ENCODE data around the gene JARID2. TPM values are rescaled to one million over a fixed set of nuclear protein-coding genes. Genes with fewer than 3 reads are reported as not detected.

Gene JARID2
- total RNA-seq, 1 experiment from 2014 or later: 21.0 TPM

DNA sequence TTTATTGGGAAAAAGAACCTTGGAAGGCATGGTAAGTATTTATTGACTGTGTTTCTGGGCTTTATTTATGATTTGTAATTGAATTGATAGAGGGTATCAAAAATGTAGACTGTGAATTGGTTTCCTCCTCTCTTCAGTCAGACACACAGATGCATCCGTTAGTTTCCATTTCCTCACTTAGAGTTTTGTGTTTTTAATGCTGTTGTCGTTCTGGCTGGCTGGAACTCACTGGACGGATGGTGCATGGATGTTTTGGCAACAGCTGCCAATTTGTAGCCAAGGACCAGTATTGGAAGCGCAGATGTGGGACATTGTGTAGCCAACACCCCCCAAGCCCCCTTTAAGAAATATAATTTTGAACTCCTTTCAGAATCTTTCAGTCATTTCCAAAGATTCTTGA, 134.5 kb downstream of the JARID2 start:
- TF ChIP-seq, protein P1, sequence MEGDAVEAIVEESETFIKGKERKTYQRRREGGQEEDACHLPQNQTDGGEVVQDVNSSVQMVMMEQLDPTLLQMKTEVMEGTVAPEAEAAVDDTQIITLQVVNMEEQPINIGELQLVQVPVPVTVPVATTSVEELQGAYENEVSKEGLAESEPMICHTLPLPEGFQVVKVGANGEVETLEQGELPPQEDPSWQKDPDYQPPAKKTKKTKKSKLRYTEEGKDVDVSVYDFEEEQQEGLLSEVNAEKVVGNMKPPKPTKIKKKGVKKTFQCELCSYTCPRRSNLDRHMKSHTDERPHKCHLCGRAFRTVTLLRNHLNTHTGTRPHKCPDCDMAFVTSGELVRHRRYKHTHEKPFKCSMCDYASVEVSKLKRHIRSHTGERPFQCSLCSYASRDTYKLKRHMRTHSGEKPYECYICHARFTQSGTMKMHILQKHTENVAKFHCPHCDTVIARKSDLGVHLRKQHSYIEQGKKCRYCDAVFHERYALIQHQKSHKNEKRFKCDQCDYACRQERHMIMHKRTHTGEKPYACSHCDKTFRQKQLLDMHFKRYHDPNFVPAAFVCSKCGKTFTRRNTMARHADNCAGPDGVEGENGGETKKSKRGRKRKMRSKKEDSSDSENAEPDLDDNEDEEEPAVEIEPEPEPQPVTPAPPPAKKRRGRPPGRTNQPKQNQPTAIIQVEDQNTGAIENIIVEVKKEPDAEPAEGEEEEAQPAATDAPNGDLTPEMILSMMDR (IDR thresholded peaks at IDR 0.05; ENCODE audit: unreplicated experiment): no peak
- DNase-seq (ENCODE audit: unreplicated experiment): no peak
- POLR2A ChIA-PET: interaction anchor here (0.9 kb wide), 1 partner anchor 22 kb away, joined by 5 read pairs; no protein-coding TSS in a partner anchor
- Mint-ChIP-seq H3K27me3 (ENCODE audit: insufficient read depth, unreplicated experiment) (no peaks in the 10 kb centered on the region), H3K4me3 (ENCODE audit: unreplicated experiment) (no peak overlapping the region), H3K9me3 (ENCODE audit: unreplicated experiment) (no peaks in the 10 kb centered on the region), H3K36me3 (ENCODE audit: insufficient read depth, unreplicated experiment) (peaks cover 23% of the 10 kb centered on the region), H3K27ac (ENCODE audit: low read depth, unreplicated experiment) (no peak overlapping the region), H3K4me1 (ENCODE audit: insufficient read depth, unreplicated experiment) (peaks cover 24% of the 10 kb centered on the region)
- CTCF ChIA-PET: interaction anchor here (1.1 kb wide), 1 partner anchor 11 kb away, joined by 4 read pairs; no protein-coding TSS in a partner anchor
- no TSS peak for BruUV-seq (replicated peaks)
- intact Hi-C loops (cut with micrococcal nuclease): no loop called here

DNA sequence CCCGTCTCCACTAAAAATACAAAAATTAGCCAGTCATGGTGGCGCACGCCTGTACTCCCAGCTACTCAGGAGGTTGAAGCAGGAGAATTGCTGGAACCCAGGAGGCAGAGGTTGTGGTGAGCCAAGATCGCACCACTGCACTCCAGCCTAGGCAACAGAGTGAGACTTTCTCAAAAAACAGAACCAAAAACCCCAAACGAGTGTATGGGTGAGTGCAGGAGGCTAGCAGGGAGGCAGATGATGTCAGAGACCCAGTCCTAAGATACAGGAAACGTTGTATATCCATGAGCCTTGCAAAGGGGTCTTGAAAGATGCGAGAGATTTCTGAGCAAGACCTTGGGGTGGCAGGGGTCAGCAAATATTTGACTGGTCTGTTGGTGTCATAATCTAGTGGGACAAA, 136.2 kb downstream of the JARID2 start:
- H3K4me1 Mint-ChIP-seq (ENCODE audit: insufficient read depth, unreplicated experiment): peaks cover 20% of the 10 kb centered on the region
- H3K27me3 Mint-ChIP-seq (ENCODE audit: insufficient read depth, unreplicated experiment): no peaks in the 10 kb centered on the region
- intact Hi-C loops (cut with micrococcal nuclease): no loop called here
- ChIA-PET POLR2A (interaction anchor here (0.6 kb wide), 1 partner anchor 70 kb away, joined by 3 read pairs; no protein-coding TSS in a partner anchor), CTCF (interaction anchor here (0.6 kb wide), 1 partner anchor 52 kb away, joined by 3 read pairs; no protein-coding TSS in a partner anchor)
- DNase-seq (ENCODE audit: unreplicated experiment): no peak
- no peak overlapping the region for H3K4me3 Mint-ChIP-seq (ENCODE audit: unreplicated experiment)
- BruUV-seq (replicated peaks): no TSS peak
- TF ChIP-seq, protein P1 (IDR thresholded peaks at IDR 0.05; ENCODE audit: unreplicated experiment): no peak
- no peaks in the 10 kb centered on the region for H3K9me3 Mint-ChIP-seq (ENCODE audit: unreplicated experiment)
- H3K36me3 Mint-ChIP-seq (ENCODE audit: insufficient read depth, unreplicated experiment): peaks cover 23% of the 10 kb centered on the region
- H3K27ac Mint-ChIP-seq (ENCODE audit: low read depth, unreplicated experiment): no peak overlapping the region

GRCh38 chr6:15382712-15383111, 136.8 kb downstream of the JARID2 start:
- Mint-ChIP-seq H3K36me3 (ENCODE audit: insufficient read depth, unreplicated experiment) (peaks cover 19% of the 10 kb centered on the region), H3K27me3 (ENCODE audit: insufficient read depth, unreplicated experiment) (no peaks in the 10 kb centered on the region), H3K4me1 (ENCODE audit: insufficient read depth, unreplicated experiment) (peaks cover 26% of the 10 kb centered on the region), H3K4me3 (ENCODE audit: unreplicated experiment) (no peak overlapping the region), H3K27ac (ENCODE audit: low read depth, unreplicated experiment) (peak overlapping the region; percentile 1), H3K9me3 (ENCODE audit: unreplicated experiment) (no peaks in the 10 kb centered on the region)
- DNase-seq (ENCODE audit: unreplicated experiment): no peak
- ChIA-PET CTCF (no interaction called here), POLR2A (interaction anchor here (0.6 to 1.2 kb wide), 4 partner anchors 10 to 413 kb away, joined by 3 to 4 read pairs (median 4); no protein-coding TSS in a partner anchor)
- intact Hi-C loops (cut with micrococcal nuclease): no loop called here
- no TSS peak for BruUV-seq (replicated peaks)
- TF ChIP-seq, protein P1 (IDR thresholded peaks at IDR 0.05; ENCODE audit: unreplicated experiment): no peak

GRCh38 chr6:15384901-15385300, 139.0 kb downstream of the JARID2 start:
- Mint-ChIP-seq H3K27ac (ENCODE audit: low read depth, unreplicated experiment) (no peak overlapping the region), H3K36me3 (ENCODE audit: insufficient read depth, unreplicated experiment) (peaks cover 17% of the 10 kb centered on the region), H3K4me3 (ENCODE audit: unreplicated experiment) (no peak overlapping the region), H3K4me1 (ENCODE audit: insufficient read depth, unreplicated experiment) (peaks cover 32% of the 10 kb centered on the region), H3K9me3 (ENCODE audit: unreplicated experiment) (no peaks in the 10 kb centered on the region), H3K27me3 (ENCODE audit: insufficient read depth, unreplicated experiment) (no peaks in the 10 kb centered on the region)
- ChIA-PET POLR2A (interaction anchor here (2.5 kb wide), 1 partner anchor 9 kb away, joined by 6 read pairs; no protein-coding TSS in a partner anchor), CTCF (no interaction called here)
- TF ChIP-seq, protein P1 (IDR thresholded peaks at IDR 0.05; ENCODE audit: unreplicated experiment): no peak
- no peak for DNase-seq (ENCODE audit: unreplicated experiment)
- no TSS peak for BruUV-seq (replicated peaks)
- intact Hi-C loops (cut with micrococcal nuclease): no loop called here
